GM23248 (cell line): Measurements from ENCODE around the gene ANGEL2. TPM values are rescaled to one million over a fixed set of nuclear protein-coding genes. Genes with fewer than 3 reads are reported as not detected.

Source experiments
- DNase-seq: peaks from one replicate; pipeline ENCODE4 v3.0.0-alpha.2; 2015
- H2AFZ ChIP-seq: fragments of 200-600 bp; sonication (generic); 2 replicates; pipeline ENCODE4 v1.6.1; 2016; ENCODE audit warnings: antibody characterized with exemption
- H3F3A ChIP-seq: fragments of 200-600 bp; sonication (generic); 2 replicates; pipeline ENCODE4 v1.6.1; 2016; ENCODE audit warnings: mild to moderate bottlenecking, antibody characterized with exemption, mixed run types; ENCODE audit not compliant: insufficient read depth
- H3K27ac ChIP-seq: fragments of 200-600 bp; sonication (generic); 2 replicates; pipeline ENCODE4 v1.5.1; 2016; ENCODE audit warnings: mild to moderate bottlenecking
- H3K27me3 ChIP-seq: fragments of 200-600 bp; sonication (generic); replicated peaks from 2 replicates; pipeline ENCODE4 v1.6.1; 2016; ENCODE audit warnings: mild to moderate bottlenecking; ENCODE audit not compliant: insufficient read depth
- H3K36me3 ChIP-seq: fragments of 200-600 bp; sonication (generic); 2 replicates; pipeline ENCODE4 v1.6.1; 2016; ENCODE audit warnings: low read depth, mild to moderate bottlenecking
- H3K4me1 ChIP-seq: fragments of 200-600 bp; sonication (generic); 2 replicates; pipeline ENCODE4 v1.6.1; 2016; ENCODE audit warnings: mild to moderate bottlenecking; ENCODE audit not compliant: insufficient read depth
- H3K4me2 ChIP-seq: fragments of 200-600 bp; sonication (generic); one replicate; pipeline ENCODE4 v1.6.1; 2016; ENCODE audit warnings: mild to moderate bottlenecking; ENCODE audit not compliant: unreplicated experiment
- H3K4me3 ChIP-seq: fragments of 200-600 bp; sonication (generic); 2 replicates; pipeline ENCODE4 v1.5.1; 2016; ENCODE audit warnings: mild to moderate bottlenecking
- H3K79me2 ChIP-seq: fragments of 200-600 bp; sonication (generic); 2 replicates; pipeline ENCODE4 v1.6.1; 2016; ENCODE audit warnings: mild to moderate bottlenecking; ENCODE audit not compliant: insufficient read depth
- H3K9ac ChIP-seq: fragments of 200-600 bp; sonication (generic); 2 replicates; pipeline ENCODE4 v1.6.1; 2016; ENCODE audit warnings: mild to moderate bottlenecking
- H3K9me2 ChIP-seq: fragments of 200-600 bp; sonication (generic); 2 replicates; pipeline ENCODE4 v1.6.1; 2016; ENCODE audit warnings: mixed run types, mild to moderate bottlenecking, moderate library complexity; ENCODE audit not compliant: insufficient read depth
- H3K9me3 ChIP-seq: fragments of 200-600 bp; sonication (generic); one replicate; pipeline ENCODE4 v1.6.1; 2017; ENCODE audit warnings: low read depth
- H4K20me1 ChIP-seq: fragments of 200-600 bp; sonication (generic); 2 replicates; pipeline ENCODE4 v1.6.0; 2016; ENCODE audit not compliant: insufficient read depth
- EZH2 ChIP-seq: fragments of 200-600 bp; sonication (generic); IDR thresholded peaks from 2 replicates; pipeline ENCODE4 v1.6.1; 2018; ENCODE audit warnings: antibody characterized with exemption, mild to moderate bottlenecking; ENCODE audit not compliant: insufficient read depth, poor library complexity, severe bottlenecking
- EZH2phosphoT487 ChIP-seq: fragments of 200-600 bp; sonication (generic); IDR thresholded peaks from 2 replicates; pipeline ENCODE4 v1.6.1; 2018; ENCODE audit warnings: antibody characterized with exemption, moderate library complexity, mild to moderate bottlenecking, low read depth; ENCODE audit not compliant: insufficient read depth
- WGBS, 2 experiments: methylation state at CpG; one replicate each; pipeline ENCODE4 v1.1.6; 2015 to 2017; ENCODE audit warnings: low lambda C conversion rate in 2 of 2, low coverage in 1 of 2; ENCODE audit errors: missing lambda C conversion rate in 2 of 2; 5-methylcytosine and 5-hydroxymethylcytosine counted together
- in situ Hi-C: fragments of 300-500 bp; cut with MboI; formaldehyde crosslinking; loops from 2 replicates; pipeline ENCODE4 v1.15.0; 2020
- polyA plus RNA-seq: library from polyadenylated mRNA; unstranded; fragments of >200 nt; fragmentation: Nextera tagmentation; extraction: Ambion mirVana; gene quantifications from 2 replicates; pipeline ENCODE4 v1.2.1, GENCODE V29; 2016
- total RNA-seq: library from RNA; depleted of rRNA; stranded (reverse); fragments of >200 nt; shearing (Covaris generic); gene quantifications from 2 replicates; pipeline ENCODE4 v1.2.3, GENCODE V29; 2014

Gene ANGEL2
- total and polyA plus RNA-seq, 2 experiments from 2014 or later: 19.7 to 28.5 TPM

- H3K4me3 ChIP-seq: peak overlapping the region; percentile 73
- no peak overlapping the region for H3K27ac ChIP-seq
- no peaks in the 10 kb centered on the region for H3F3A ChIP-seq
- no peak overlapping the region for H3K9ac ChIP-seq
- H3K4me2 ChIP-seq: peak overlapping the region; percentile 78
- H3K36me3 ChIP-seq: no peaks in the 10 kb centered on the region
- peaks cover 49% of the 10 kb centered on the region for H3K27me3 ChIP-seq
- H2AFZ ChIP-seq: peak overlapping the region; percentile 81
- H3K9me2 ChIP-seq: no peaks in the 10 kb centered on the region
- WGBS, 2 experiments: 64 to 68% methylated on average over 2 of the region's 2 CpGs
- DNase-seq: no peak
- in situ Hi-C loops: no loop called here
- H3K9me3 ChIP-seq: no peaks in the 10 kb centered on the region
- no peaks in the 10 kb centered on the region for H4K20me1 ChIP-seq
- H3K4me1 ChIP-seq: 0 out of 2 replicates have a peak, but pooled peaks cover 3% of the 10 kb centered on the region
- TF ChIP-seq EZH2 (no peak), EZH2phosphoT487 (no peak)
- H3K79me2 ChIP-seq: no peaks in the 10 kb centered on the region
Observed at GRCh38 chr1:212949771-212950170, 65.9 kb downstream of the ANGEL2 start.

DNA sequence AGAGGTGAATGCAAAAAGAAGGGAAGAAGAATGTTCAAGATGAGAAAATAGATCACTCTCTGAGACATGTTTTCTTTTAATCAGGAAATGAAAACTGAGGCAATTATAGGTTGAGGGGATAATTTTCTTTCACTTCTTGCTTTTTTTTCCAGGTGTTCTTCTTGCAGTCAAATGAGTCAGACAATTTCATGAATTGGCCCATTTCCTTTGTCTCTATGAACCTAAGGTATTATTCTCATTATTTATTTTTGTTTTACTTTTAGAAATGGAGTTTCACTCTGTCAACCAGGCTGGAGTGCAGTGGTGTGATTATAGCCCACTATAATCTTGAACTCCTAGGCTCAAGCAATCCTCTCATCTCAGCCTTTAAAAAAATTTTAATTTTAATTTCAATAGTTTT is 68.8 kb downstream of the ANGEL2 start:
- Histone ChIP-seq H3K27me3 (peaks cover 39% of the 10 kb centered on the region), H3K9ac (no peak overlapping the region), H3K4me3 (no peak overlapping the region)

GRCh38 chr1:212945463-212946160 is 70.1 kb downstream of the ANGEL2 start:
- WGBS, 2 experiments: 66 to 72% methylated on average over 4 of the region's 4 CpGs
- Histone ChIP-seq H3K27me3 (peaks cover 30% of the 10 kb centered on the region), H3K4me1 (no peaks in the 10 kb centered on the region), H4K20me1 (no peaks in the 10 kb centered on the region), H3K4me2 (no peak overlapping the region), H3K36me3 (no peaks in the 10 kb centered on the region), H3K27ac (no peak overlapping the region), H3K9me2 (no peaks in the 10 kb centered on the region), H3K79me2 (no peaks in the 10 kb centered on the region), H3K9ac (no peak overlapping the region), H2AFZ (no peak overlapping the region), H3K4me3 (no peak overlapping the region), H3K9me3 (no peaks in the 10 kb centered on the region), H3F3A (no peaks in the 10 kb centered on the region)
- TF ChIP-seq EZH2: no peak
- no peak for TF ChIP-seq EZH2phosphoT487
- in situ Hi-C loops: no loop called here
- DNase-seq: no peak

More for the DNA sequence above, 68.8 kb downstream of the ANGEL2 start:
- DNase-seq: no peak
- H3K27ac ChIP-seq: no peak overlapping the region
- H3F3A ChIP-seq: no peaks in the 10 kb centered on the region
- H3K4me1 ChIP-seq: 0 out of 2 replicates have a peak, but pooled peaks cover 3% of the 10 kb centered on the region
- no peak overlapping the region for H3K4me2 ChIP-seq
- H4K20me1 ChIP-seq: no peaks in the 10 kb centered on the region
- H3K9me3 ChIP-seq: no peaks in the 10 kb centered on the region
- no peak for TF ChIP-seq EZH2
- no peak for TF ChIP-seq EZH2phosphoT487
- in situ Hi-C loops: no loop called here
- H3K36me3 ChIP-seq: no peaks in the 10 kb centered on the region
- no peaks in the 10 kb centered on the region for H3K79me2 ChIP-seq
- no peaks in the 10 kb centered on the region for H3K9me2 ChIP-seq
- H2AFZ ChIP-seq: no peak overlapping the region

GRCh38 chr1:212945056-212945455 is 70.6 kb downstream of the ANGEL2 start:
- peaks cover 28% of the 10 kb centered on the region for H3K27me3 ChIP-seq
- TF ChIP-seq EZH2 (no peak), EZH2phosphoT487 (no peak)
- H3K36me3 ChIP-seq: no peaks in the 10 kb centered on the region
- no peak for DNase-seq
- H3K79me2 ChIP-seq: no peaks in the 10 kb centered on the region
- H2AFZ ChIP-seq: no peak overlapping the region
- H3K4me2 ChIP-seq: no peak overlapping the region
- no peak overlapping the region for H3K27ac ChIP-seq
- no peaks in the 10 kb centered on the region for H3K9me3 ChIP-seq
- H3K4me3 ChIP-seq: no peak overlapping the region
- in situ Hi-C loops: no loop called here
- H3K9ac ChIP-seq: no peak overlapping the region
- 41 to 53% methylated on average over 2 of the region's 2 CpGs for WGBS, 2 experiments
- H3K9me2 ChIP-seq: no peaks in the 10 kb centered on the region
- no peaks in the 10 kb centered on the region for H3F3A ChIP-seq
- no peaks in the 10 kb centered on the region for H4K20me1 ChIP-seq
- no peaks in the 10 kb centered on the region for H3K4me1 ChIP-seq
